NCI-H2171 (cell line): ENCODE measurements around the gene PRSS21.

Experiments used
- DNase-seq: peaks from one replicate; lab custom pipeline; 2025; lab: John Stamatoyannopoulos, UW

PRSS21 gene

GRCh38 chr16:2806286-2806685, 10.8 kb upstream of the PRSS21 start:
- DNase-seq: no peak

- DNase-seq: no peak
These were observed 8.9 kb upstream of the PRSS21 start for GRCh38 chr16:2808181-2808580.

- DNase-seq: no peak
These were observed 7.8 kb upstream of the PRSS21 start for GRCh38 chr16:2809149-2809760.

- DNase-seq: no peak
These were observed 6.4 kb upstream of the PRSS21 start for GRCh38 chr16:2810651-2811050.

- DNase-seq: no peak
These were observed 5.2 kb upstream of the PRSS21 start for GRCh38 chr16:2811703-2812471.

GRCh38 chr16:2813771-2814221, 3.2 kb upstream of the PRSS21 start:
- DNase-seq: no peak

- no peak for DNase-seq
These were observed 2.3 kb upstream of the PRSS21 start for GRCh38 chr16:2814551-2815298.

- no peak for DNase-seq
These were observed 1.7 kb upstream of the PRSS21 start for GRCh38 chr16:2815299-2815771.

- DNase-seq: no peak
These were observed 569 bp downstream of the PRSS21 start for GRCh38 chr16:2817340-2818271.

GRCh38 chr16:2818272-2818876, 1.3 kb downstream of the PRSS21 start:
- no peak for DNase-seq

GRCh38 chr16:2819179-2819938, 2.3 kb downstream of the PRSS21 start:
- no peak for DNase-seq

GRCh38 chr16:2819939-2820835, 3.1 kb downstream of the PRSS21 start:
- DNase-seq: no peak

- DNase-seq: no peak
These were observed 3.9 kb downstream of the PRSS21 start for GRCh38 chr16:2820836-2821486.

- DNase-seq: no peak
These were observed 4.6 kb downstream of the PRSS21 start for GRCh38 chr16:2821487-2822157.

- DNase-seq: no peak
These were observed 5.1 kb downstream of the PRSS21 start for GRCh38 chr16:2822158-2822495.

GRCh38 chr16:2822496-2822895, 5.5 kb downstream of the PRSS21 start:
- DNase-seq: no peak

GRCh38 chr16:2824626-2825025, 7.6 kb downstream of the PRSS21 start:
- DNase-seq: no peak

- DNase-seq: no peak
These were observed 8.2 kb downstream of the PRSS21 start for GRCh38 chr16:2825049-2825742.
